GM19025 (cell line): ENCODE measurements around the gene ELAC2.
"Not testable (repeated sequence)": the region's sequence is repeated elsewhere in the genome, so short reads cannot be mapped to it uniquely, and the experiment has no call there.

Experiments
- ATAC-seq: cut with Tn5 transposase; IDR thresholded peaks from one replicate; pipeline ENCODE4 v1.9.1; 2021; ENCODE audit warnings: mild to moderate bottlenecking, low read depth, moderate library complexity; ENCODE audit not compliant: unreplicated experiment

ELAC2 gene

GRCh38 chr17:12992676-12993075, 25.2 kb downstream of the ELAC2 start:
- ATAC-seq: no peak

- no peak for ATAC-seq
Measured at GRCh38 chr17:12990926-12991325, 26.9 kb downstream of the ELAC2 start.

GRCh38 chr17:12990041-12990808, 27.6 kb downstream of the ELAC2 start:
- ATAC-seq: no peak

- no peak for ATAC-seq
Measured at GRCh38 chr17:12987120-12987519, 30.7 kb downstream of the ELAC2 start.

- no peak for ATAC-seq
Measured at GRCh38 chr17:12985431-12986293, 32.2 kb downstream of the ELAC2 start.

GRCh38 chr17:12983991-12984884, 33.6 kb downstream of the ELAC2 start:
- no peak for ATAC-seq

- no peak for ATAC-seq
Measured at GRCh38 chr17:12982224-12982623, 35.6 kb downstream of the ELAC2 start.

GRCh38 chr17:12979826-12980500, 37.9 kb downstream of the ELAC2 start:
- ATAC-seq: no peak

- ATAC-seq: no peak
Measured at GRCh38 chr17:12979246-12979645, 38.6 kb downstream of the ELAC2 start.

- not testable (repeated sequence) for ATAC-seq
Measured at GRCh38 chr17:12978787-12979186, 39.0 kb downstream of the ELAC2 start.

- no peak for ATAC-seq
Measured at GRCh38 chr17:12977008-12977751, 40.6 kb downstream of the ELAC2 start.

GRCh38 chr17:12974005-12974531, 43.8 kb downstream of the ELAC2 start:
- no peak for ATAC-seq

GRCh38 chr17:12973496-12974004, 44.3 kb downstream of the ELAC2 start:
- no peak for ATAC-seq

GRCh38 chr17:12967962-12968361, 49.9 kb downstream of the ELAC2 start:
- ATAC-seq: no peak

- ATAC-seq: no peak
Measured at GRCh38 chr17:12966413-12966812, 51.4 kb downstream of the ELAC2 start.

GRCh38 chr17:12965988-12966387, 51.8 kb downstream of the ELAC2 start:
- ATAC-seq: no peak

- no peak for ATAC-seq
Measured at GRCh38 chr17:12964840-12965239, 53.0 kb downstream of the ELAC2 start.

GRCh38 chr17:12964162-12964561, 53.7 kb downstream of the ELAC2 start:
- no peak for ATAC-seq

GRCh38 chr17:12963505-12963904, 54.3 kb downstream of the ELAC2 start:
- no peak for ATAC-seq
